ENCODE results near the gene STUM.

The STUM gene

GRCh38 chr1:226534098-226534497 lies 14.5 kb upstream of the STUM start:
- no peak for DNase-seq

DNA sequence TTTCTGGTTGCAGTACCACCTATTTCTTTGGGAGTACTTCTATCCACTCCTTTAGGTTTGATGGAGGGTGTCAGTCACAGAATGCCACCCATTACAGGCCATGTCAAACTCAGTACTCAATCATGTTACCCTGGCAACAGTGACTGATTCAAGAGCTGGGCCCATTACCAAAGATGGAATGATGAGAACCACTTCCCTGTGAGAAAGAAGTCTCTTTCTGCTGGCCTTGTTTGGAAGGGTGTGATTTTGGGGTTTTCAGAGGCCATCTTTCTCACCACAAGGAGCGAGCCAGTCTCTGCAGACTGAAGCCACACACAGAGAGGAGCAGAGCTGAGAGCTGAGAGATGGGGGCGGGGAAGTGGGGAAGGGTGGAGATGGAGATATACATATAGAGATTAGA lies 13.9 kb upstream of the STUM start:
- no peak for DNase-seq

DNA sequence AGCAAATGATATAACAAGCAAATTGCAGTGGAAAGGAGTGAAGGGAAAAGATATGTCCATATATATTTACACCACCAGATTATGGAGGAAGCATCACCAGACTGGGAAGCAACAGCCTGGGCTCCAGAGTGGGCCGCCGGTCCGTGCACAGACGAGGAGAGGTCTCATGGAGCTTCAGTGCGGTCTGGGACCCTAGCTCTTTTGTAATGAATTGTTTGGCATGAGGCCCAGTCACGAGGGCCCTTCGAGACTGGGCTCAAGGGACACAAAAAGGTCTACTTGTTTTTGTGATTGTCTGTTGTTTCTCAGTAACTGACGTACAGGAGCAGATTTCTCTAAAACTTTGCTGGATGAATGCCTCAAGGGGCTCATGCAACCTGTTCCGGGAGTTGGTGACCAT lies 12.9 kb upstream of the STUM start:
- no peak for DNase-seq

DNA sequence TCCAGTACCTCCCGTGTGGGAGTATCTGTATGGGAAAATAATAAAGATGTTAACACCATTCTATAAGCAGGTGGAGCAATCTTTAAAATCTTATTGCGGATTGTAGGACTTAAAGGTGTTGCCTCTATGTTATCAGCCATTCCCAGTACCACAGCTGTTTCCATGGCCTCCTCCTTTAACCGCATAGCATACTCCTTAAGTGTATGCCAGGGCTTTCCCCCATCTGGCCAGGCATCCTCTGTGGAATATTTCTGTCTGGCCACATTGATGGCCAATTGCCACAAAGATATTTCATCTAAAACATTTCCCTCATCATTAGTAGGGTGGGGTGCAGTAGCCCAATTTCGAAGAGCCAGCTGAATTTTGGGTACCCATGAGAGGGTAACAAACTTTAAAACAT lies 7.3 kb upstream of the STUM start:
- DNase-seq, result no peak

DNA sequence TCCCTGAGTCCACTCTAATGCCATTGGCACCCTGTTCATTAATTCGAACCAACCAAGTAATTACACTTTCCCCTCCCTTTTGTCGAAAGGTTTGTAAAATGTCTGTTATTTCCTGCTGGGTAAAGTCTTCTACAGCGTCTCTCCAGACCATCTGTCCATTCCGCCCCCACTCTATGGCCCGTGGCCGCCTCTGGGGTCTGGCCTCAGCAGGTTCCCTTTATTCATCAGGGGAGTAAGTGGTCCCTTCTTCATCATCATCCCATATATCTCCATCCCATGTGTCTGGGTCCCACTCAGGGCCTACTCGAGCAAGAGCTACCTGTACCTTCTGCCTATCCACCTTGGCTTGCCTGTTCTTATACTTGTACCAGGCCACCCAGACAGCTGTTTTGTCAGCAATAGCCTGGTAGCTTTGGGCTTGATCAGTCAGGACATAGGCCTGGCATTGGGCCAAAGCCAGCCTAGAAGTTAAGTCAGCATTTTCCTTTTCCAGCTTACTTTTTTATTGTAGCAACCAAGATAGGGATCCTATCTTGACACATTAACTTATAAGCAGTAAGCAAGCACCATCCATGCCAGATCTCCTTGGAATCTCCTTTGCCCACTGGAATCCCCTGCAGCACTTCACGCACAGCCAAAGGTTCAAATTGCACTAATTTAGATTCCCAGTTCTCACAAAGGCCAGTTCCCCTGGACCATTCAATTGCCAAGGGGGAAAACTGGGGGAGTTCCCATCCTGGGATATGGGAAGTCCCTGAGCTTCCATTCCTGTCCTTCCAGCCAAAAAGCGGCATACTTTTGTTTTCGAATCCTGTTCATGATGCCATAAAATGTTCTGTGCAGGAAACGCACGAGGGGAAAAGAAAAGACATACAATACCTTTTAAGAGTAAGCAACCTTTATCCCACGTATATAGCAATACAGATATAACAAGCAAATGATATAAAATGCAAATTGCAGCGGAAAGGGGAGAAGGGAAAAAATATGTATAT lies 6.6 kb upstream of the STUM start:
- no peak for DNase-seq

DNA sequence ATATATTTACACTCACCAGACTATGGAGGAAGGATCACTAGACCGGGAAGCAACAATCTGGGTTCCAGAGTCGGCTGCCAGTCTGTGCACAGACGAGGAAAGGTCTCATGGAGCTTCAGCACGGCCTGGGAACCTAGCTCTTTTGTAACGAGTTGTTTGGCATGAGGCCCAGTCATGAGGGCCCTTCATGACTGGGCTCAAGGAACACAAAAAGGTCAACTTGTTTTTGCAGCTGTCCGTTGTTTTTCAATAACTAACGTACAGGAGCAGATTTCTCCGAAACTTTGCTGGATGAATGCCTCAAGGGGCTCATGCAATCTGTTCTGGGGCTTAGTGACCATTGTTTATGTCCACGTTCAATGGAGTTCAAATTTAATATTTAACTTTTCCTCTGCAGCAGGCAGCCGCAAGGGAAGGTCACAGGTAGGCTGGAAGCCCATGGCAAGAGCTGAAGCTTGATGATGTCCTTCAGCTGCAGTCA lies 5.9 kb upstream of the STUM start:
- DNase-seq, result peak; percentile 22

- peak; percentile 53 for DNase-seq
Observed at GRCh38 chr1:226545836-226546596, 2.5 kb upstream of the STUM start.

DNA sequence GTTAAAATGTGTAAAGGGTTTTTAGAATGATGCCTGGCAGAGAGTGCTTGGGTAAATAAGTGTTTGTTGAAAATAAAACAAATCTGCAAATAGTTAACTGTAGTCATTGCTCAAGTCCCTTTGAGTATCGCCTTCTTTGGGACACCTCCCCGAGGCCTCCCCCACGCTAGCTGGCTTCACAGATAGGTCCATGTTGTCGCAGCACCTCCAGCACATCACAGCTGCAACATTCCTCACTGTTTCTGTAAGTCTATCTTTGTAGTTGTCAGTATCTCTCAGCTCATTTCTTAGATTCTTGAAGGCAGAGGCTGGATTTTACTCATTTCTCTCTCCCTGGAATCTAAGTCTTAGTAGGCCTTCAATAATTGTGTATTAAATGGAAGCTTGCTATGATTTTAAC lies 1.6 kb upstream of the STUM start:
- DNase-seq, result no peak

GRCh38 chr1:226547754-226548191 lies 791 bp upstream of the STUM start:
- DNase-seq, result peak; percentile 64

- DNase-seq, result no peak
Observed at GRCh38 chr1:226549094-226549936, 751 bp downstream of the STUM start.

GRCh38 chr1:226549937-226550671 lies 1.5 kb downstream of the STUM start:
- DNase-seq, result peak; percentile 57

- DNase-seq, result no peak
Observed at GRCh38 chr1:226550672-226551041, 2.1 kb downstream of the STUM start.

DNA sequence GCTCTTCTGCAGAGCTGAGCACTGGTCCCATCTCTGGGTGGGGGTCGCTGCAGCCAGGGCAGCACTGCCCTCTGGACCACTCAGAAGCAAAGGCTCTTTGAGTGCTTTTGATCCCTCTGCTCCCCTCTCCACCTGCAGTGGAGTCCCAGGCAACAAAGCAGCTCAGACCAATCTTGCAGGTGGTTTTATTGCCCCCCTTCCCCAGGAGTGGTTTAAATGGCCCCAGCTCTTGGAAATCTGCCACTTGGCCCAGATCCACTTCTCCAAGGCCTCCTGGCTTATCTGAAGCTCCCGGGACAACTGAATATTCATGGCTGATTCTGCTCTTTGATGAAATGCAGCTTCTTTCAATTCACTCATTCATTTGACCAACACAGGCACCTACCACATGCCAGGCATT lies 2.7 kb downstream of the STUM start:
- no peak for DNase-seq

DNA sequence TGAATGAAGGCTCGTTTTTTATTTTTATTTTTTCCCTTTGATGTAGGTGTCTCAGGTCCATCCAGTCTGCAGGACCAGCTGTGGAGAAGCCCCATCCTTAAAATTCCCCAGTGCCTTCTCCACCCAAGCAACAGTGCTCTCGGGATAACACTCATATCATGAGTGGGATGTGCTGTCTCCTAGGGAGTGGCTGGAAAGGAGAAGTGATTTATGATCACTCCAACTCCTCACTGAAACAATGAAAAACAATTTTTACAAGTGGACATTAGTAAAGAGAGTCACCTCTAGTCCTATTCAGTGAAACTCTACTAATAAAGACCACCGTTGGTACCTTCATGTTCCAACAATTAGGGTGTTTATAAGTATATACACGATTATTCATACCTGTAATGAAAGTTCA lies 3.5 kb downstream of the STUM start:
- DNase-seq, result no peak

GRCh38 chr1:226553266-226553923 lies 4.8 kb downstream of the STUM start:
- DNase-seq, result no peak

GRCh38 chr1:226553924-226554282 lies 5.3 kb downstream of the STUM start:
- peak; percentile 44 for DNase-seq

DNA sequence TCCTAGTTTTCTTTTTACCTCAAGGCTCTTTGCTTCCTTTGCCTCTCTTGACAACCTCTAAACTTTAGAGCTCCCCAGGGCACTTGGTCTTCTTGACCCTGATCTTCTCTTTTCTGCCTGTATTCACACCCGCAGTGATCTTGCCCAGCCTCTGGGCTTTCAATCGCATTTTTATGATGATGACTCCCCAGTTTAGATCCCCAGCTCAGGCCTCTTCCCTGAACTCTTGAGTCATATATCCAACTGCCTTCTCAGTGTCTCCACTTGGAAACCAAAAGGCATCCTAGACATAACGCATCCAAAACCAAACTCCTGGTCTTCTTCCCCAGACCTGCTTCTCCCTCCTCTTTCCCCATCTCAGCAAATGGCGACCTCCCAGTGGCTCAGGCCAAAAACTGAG lies 6.5 kb downstream of the STUM start:
- no peak for DNase-seq

- no peak for DNase-seq
Observed at GRCh38 chr1:226557424-226557823, 8.9 kb downstream of the STUM start.

GRCh38 chr1:226558036-226558650 lies 9.6 kb downstream of the STUM start:
- DNase-seq, result no peak

GRCh38 chr1:226560243-226560642 lies 11.7 kb downstream of the STUM start:
- DNase-seq, result no peak

GRCh38 chr1:226562989-226563388 lies 14.4 kb downstream of the STUM start:
- no peak for DNase-seq
